ENCODE results near the gene MAP3K7. TPM values are rescaled to one million over a fixed set of nuclear protein-coding genes. Genes with fewer than 3 reads are reported as not detected.

The MAP3K7 gene
- total RNA-seq, 1 donor from 2014 or later = 31.8 TPM

GRCh38 chr6:90547079-90547478, 39.8 kb downstream of the MAP3K7 start:
- DNase-seq (ENCODE audit: extremely low spot score, unreplicated experiment) = no peak
- no peaks in the 10 kb centered on the region for H3K4me1 Mint-ChIP-seq (ENCODE audit: unreplicated experiment)
- no peak for TF ChIP-seq CTCF (IDR thresholded peaks at IDR 0.05)
- H3K9me3 Mint-ChIP-seq (ENCODE audit: unreplicated experiment) = no peaks in the 10 kb centered on the region
- H3K27ac Mint-ChIP-seq (ENCODE audit: unreplicated experiment) = no peak overlapping the region
- no peak overlapping the region for H3K4me3 Mint-ChIP-seq (ENCODE audit: unreplicated experiment)
- peaks cover 64% of the 10 kb centered on the region for H3K36me3 Mint-ChIP-seq (ENCODE audit: unreplicated experiment)
- no peaks in the 10 kb centered on the region for H3K27me3 Mint-ChIP-seq (ENCODE audit: unreplicated experiment)

- Mint-ChIP-seq H3K27me3 (ENCODE audit: unreplicated experiment) (no peaks in the 10 kb centered on the region), H3K4me3 (ENCODE audit: unreplicated experiment) (no peak overlapping the region), H3K4me1 (ENCODE audit: unreplicated experiment) (no peaks in the 10 kb centered on the region), H3K27ac (ENCODE audit: unreplicated experiment) (no peak overlapping the region), H3K9me3 (ENCODE audit: unreplicated experiment) (no peaks in the 10 kb centered on the region), H3K36me3 (ENCODE audit: unreplicated experiment) (peaks cover 62% of the 10 kb centered on the region)
- DNase-seq (ENCODE audit: extremely low spot score, unreplicated experiment) = no peak
- TF ChIP-seq CTCF (IDR thresholded peaks at IDR 0.05) = no peak
These were observed 41.4 kb downstream of the MAP3K7 start for GRCh38 chr6:90545448-90545847.

DNA sequence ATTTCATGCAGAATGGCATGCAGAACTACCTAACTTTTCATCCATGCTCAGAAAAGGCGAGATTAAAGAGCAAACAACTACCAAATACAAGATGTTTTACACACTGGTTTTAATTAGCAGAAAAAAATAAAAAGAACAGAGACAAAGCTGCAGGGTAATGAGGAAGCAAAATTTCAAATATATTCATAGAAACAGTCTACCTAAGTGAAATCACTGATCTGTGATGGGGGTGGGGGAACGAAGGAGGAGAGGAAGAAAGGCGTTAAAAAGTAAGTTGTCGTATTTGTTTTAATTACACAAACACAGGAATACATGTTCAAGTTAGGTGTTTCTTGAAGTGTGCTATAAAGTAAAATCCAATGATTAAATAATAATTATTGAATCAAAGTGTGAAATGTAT, 42.1 kb downstream of the MAP3K7 start:
- Mint-ChIP-seq H3K27ac (ENCODE audit: unreplicated experiment) (no peak overlapping the region), H3K4me3 (ENCODE audit: unreplicated experiment) (no peak overlapping the region), H3K36me3 (ENCODE audit: unreplicated experiment) (peaks cover 56% of the 10 kb centered on the region), H3K27me3 (ENCODE audit: unreplicated experiment) (no peaks in the 10 kb centered on the region), H3K9me3 (ENCODE audit: unreplicated experiment) (no peaks in the 10 kb centered on the region), H3K4me1 (ENCODE audit: unreplicated experiment) (no peaks in the 10 kb centered on the region)
- DNase-seq (ENCODE audit: extremely low spot score, unreplicated experiment) = no peak
- TF ChIP-seq CTCF (IDR thresholded peaks at IDR 0.05) = no peak

DNA sequence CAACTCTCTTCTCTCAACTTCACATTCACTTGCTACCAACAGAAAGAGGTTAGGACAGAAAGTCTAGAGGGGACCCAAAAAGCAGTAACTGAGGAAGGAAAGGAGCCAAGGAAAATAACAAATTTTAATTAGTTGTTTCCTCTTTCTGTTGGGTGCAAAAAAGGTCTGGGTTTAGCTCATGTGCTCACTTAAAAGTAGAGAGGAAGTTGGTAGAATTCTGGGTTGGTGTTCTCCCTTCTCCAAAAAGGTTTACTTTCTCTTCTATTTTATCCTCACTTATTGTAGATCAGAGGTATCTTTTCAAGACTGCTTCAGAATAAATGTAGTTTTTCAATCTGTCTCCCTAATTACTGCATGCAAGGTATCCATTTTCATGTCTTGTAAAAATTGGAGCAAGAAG, 42.8 kb downstream of the MAP3K7 start:
- no peaks in the 10 kb centered on the region for H3K4me1 Mint-ChIP-seq (ENCODE audit: unreplicated experiment)
- H3K27ac Mint-ChIP-seq (ENCODE audit: unreplicated experiment) = no peak overlapping the region
- H3K36me3 Mint-ChIP-seq (ENCODE audit: unreplicated experiment) = peaks cover 51% of the 10 kb centered on the region
- H3K9me3 Mint-ChIP-seq (ENCODE audit: unreplicated experiment) = no peaks in the 10 kb centered on the region
- H3K27me3 Mint-ChIP-seq (ENCODE audit: unreplicated experiment) = no peaks in the 10 kb centered on the region
- H3K4me3 Mint-ChIP-seq (ENCODE audit: unreplicated experiment) = no peak overlapping the region
- TF ChIP-seq CTCF (IDR thresholded peaks at IDR 0.05) = no peak
- DNase-seq (ENCODE audit: extremely low spot score, unreplicated experiment) = no peak

DNA sequence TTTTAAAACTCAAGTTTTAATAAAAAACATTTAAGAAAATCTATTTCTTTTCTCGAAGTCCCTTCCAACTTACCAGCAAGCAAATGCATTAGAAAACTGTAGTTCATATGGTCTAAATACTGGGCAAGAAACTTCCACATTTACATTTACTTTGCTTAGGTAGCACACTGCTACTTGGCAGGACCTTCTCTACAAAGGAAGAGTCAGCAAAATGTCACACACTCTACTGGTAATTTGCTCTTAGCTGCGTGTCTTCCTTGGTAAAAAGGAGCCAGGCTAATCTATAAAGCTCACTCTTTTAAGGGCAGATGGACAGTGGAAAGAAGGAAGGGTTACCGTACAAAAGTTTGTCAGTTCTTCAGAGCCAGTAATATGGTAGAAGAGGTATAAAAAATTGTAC, 45.7 kb downstream of the MAP3K7 start:
- peaks cover 34% of the 10 kb centered on the region for H3K36me3 Mint-ChIP-seq (ENCODE audit: unreplicated experiment)
- H3K4me3 Mint-ChIP-seq (ENCODE audit: unreplicated experiment) = no peak overlapping the region
- no peak overlapping the region for H3K27ac Mint-ChIP-seq (ENCODE audit: unreplicated experiment)
- TF ChIP-seq CTCF (IDR thresholded peaks at IDR 0.05) = no peak
- no peaks in the 10 kb centered on the region for H3K9me3 Mint-ChIP-seq (ENCODE audit: unreplicated experiment)
- no peaks in the 10 kb centered on the region for H3K27me3 Mint-ChIP-seq (ENCODE audit: unreplicated experiment)
- no peak for DNase-seq (ENCODE audit: extremely low spot score, unreplicated experiment)
- H3K4me1 Mint-ChIP-seq (ENCODE audit: unreplicated experiment) = no peaks in the 10 kb centered on the region
